Non-pigmented ciliary epithelial cell (primary cell): ENCODE data around the gene COL16A1.

Experiments
- DNase-seq: peaks from one replicate; pipeline ENCODE4 v3.0.0-alpha.2; 2010; ENCODE audit warnings: low read depth

The COL16A1 gene

GRCh38 chr1:31683997-31684396 is 19.8 kb downstream of the COL16A1 start:
- DNase-seq, result no peak

GRCh38 chr1:31681415-31681814 is 22.4 kb downstream of the COL16A1 start:
- DNase-seq, result no peak

GRCh38 chr1:31679676-31680230 is 24.1 kb downstream of the COL16A1 start:
- no peak for DNase-seq

- DNase-seq, result no peak
These were observed 24.7 kb downstream of the COL16A1 start for GRCh38 chr1:31679091-31679490.

GRCh38 chr1:31678681-31679080 is 25.1 kb downstream of the COL16A1 start:
- no peak for DNase-seq

GRCh38 chr1:31677949-31678348 is 25.9 kb downstream of the COL16A1 start:
- no peak for DNase-seq

- DNase-seq, result no peak
These were observed 26.4 kb downstream of the COL16A1 start for GRCh38 chr1:31677401-31677800.

GRCh38 chr1:31675756-31676155 is 28.1 kb downstream of the COL16A1 start:
- no peak for DNase-seq

GRCh38 chr1:31675161-31675560 is 28.7 kb downstream of the COL16A1 start:
- DNase-seq, result no peak

GRCh38 chr1:31674626-31675025 is 29.2 kb downstream of the COL16A1 start:
- no peak for DNase-seq

GRCh38 chr1:31673433-31673832 is 30.4 kb downstream of the COL16A1 start:
- no peak for DNase-seq

- DNase-seq, result no peak
These were observed 30.8 kb downstream of the COL16A1 start for GRCh38 chr1:31672986-31673385.

- DNase-seq, result no peak
These were observed 32.1 kb downstream of the COL16A1 start for GRCh38 chr1:31671561-31672201.

- DNase-seq, result no peak
These were observed 32.7 kb downstream of the COL16A1 start for GRCh38 chr1:31671147-31671546.

- DNase-seq, result no peak
These were observed 33.2 kb downstream of the COL16A1 start for GRCh38 chr1:31670593-31670964.

- DNase-seq, result no peak
These were observed 33.8 kb downstream of the COL16A1 start for GRCh38 chr1:31669786-31670592.

GRCh38 chr1:31669433-31669785 is 34.4 kb downstream of the COL16A1 start:
- no peak for DNase-seq

GRCh38 chr1:31668303-31668883 is 35.4 kb downstream of the COL16A1 start:
- no peak for DNase-seq

GRCh38 chr1:31667065-31667785 is 36.6 kb downstream of the COL16A1 start:
- DNase-seq, result no peak

GRCh38 chr1:31666263-31666963 is 37.4 kb downstream of the COL16A1 start:
- DNase-seq, result peak; percentile 9

GRCh38 chr1:31665234-31665878 is 38.5 kb downstream of the COL16A1 start:
- no peak for DNase-seq
